Loucy (cell line): ENCODE measurements around the gene RWDD4.

Experiments used
- H2AFZ ChIP-seq: fragments of 200-600 bp; sonication (generic); 2 replicates; pipeline ENCODE4 v1.6.0; 2016; ENCODE audit warnings: antibody characterized with exemption, mild to moderate bottlenecking, low read length, moderate library complexity
- H3F3A ChIP-seq: fragments of 200-600 bp; 2 replicates; pipeline ENCODE4 v1.6.0; 2016; ENCODE audit warnings: antibody characterized with exemption, low read depth, mild to moderate bottlenecking
- H3K27me3 ChIP-seq: fragments of 200-600 bp; sonication (generic); 2 replicates; pipeline ENCODE4 v1.6.1; 2014; ENCODE audit warnings: low read length, mild to moderate bottlenecking; ENCODE audit not compliant: insufficient read depth, poor library complexity, severe bottlenecking
- H3K36me3 ChIP-seq: fragments of 200-600 bp; sonication (generic); 2 replicates; pipeline ENCODE4 v1.6.1; 2016; ENCODE audit warnings: low read length; ENCODE audit not compliant: insufficient read depth
- H3K4me1 ChIP-seq: fragments of 200-600 bp; sonication (generic); 2 replicates; pipeline ENCODE4 v1.5.1; 2014; ENCODE audit warnings: low read length, mild to moderate bottlenecking; ENCODE audit not compliant: insufficient read depth, poor library complexity, severe bottlenecking
- H3K4me2 ChIP-seq: fragments of 200-600 bp; sonication (generic); 2 replicates; pipeline ENCODE4 v1.6.0; 2014; ENCODE audit warnings: antibody characterized with exemption, low read length, low read depth, mild to moderate bottlenecking; ENCODE audit not compliant: poor library complexity, severe bottlenecking
- H3K4me3 ChIP-seq: fragments of 200-600 bp; sonication (generic); 2 replicates; pipeline ENCODE4 v1.5.1; 2014; ENCODE audit warnings: low read length, mild to moderate bottlenecking, mixed read lengths; ENCODE audit not compliant: poor library complexity, severe bottlenecking
- H3K79me2 ChIP-seq: fragments of 200-600 bp; sonication (generic); 2 replicates; pipeline ENCODE4 v1.6.1; 2014; ENCODE audit warnings: low read length; ENCODE audit not compliant: insufficient read depth
- H3K9ac ChIP-seq: fragments of 200-600 bp; sonication (generic); 2 replicates; pipeline ENCODE4 v1.6.0; 2014; ENCODE audit warnings: mild to moderate bottlenecking, low read depth, low read length, moderate library complexity; ENCODE audit not compliant: poor library complexity, severe bottlenecking
- H3K9me2 ChIP-seq: fragments of 200-600 bp; sonication (generic); replicated peaks from 2 replicates; pipeline ENCODE4 v1.6.1; 2016; ENCODE audit warnings: low read depth, low read length, mixed read lengths
- H3K9me3 ChIP-seq: fragments of 200-600 bp; sonication (generic); 2 replicates; pipeline ENCODE4 v1.6.1; 2014; ENCODE audit warnings: mild to moderate bottlenecking, antibody characterized with exemption, low read length, low read depth; ENCODE audit not compliant: insufficient read depth
- H4K20me1 ChIP-seq: fragments of 200-600 bp; sonication (generic); 2 replicates; pipeline ENCODE4 v1.6.0; 2014; ENCODE audit warnings: antibody characterized with exemption, low read length, mild to moderate bottlenecking; ENCODE audit not compliant: insufficient read depth, poor library complexity, severe bottlenecking
- CTCF ChIP-seq: fragments of 200-600 bp; sonication (generic); conservative IDR thresholded peaks from 2 replicates; pipeline ENCODE4 v1.5.1; 2014; ENCODE audit warnings: mild to moderate bottlenecking, antibody characterized with exemption, low read length
- EZH2phosphoT487 ChIP-seq: fragments of 200-600 bp; IDR thresholded peaks from 2 replicates; pipeline ENCODE4 v1.6.1; 2018; ENCODE audit warnings: antibody characterized with exemption, mild to moderate bottlenecking, moderate library complexity, borderline replicate concordance

RWDD4 gene

GRCh38 chr4:183612329-183613250 is 46.4 kb downstream of the RWDD4 start:
- H3K9me3 ChIP-seq = no peaks in the 10 kb centered on the region
- H3K4me3 ChIP-seq = no peak overlapping the region
- TF ChIP-seq CTCF = no peak
- TF ChIP-seq EZH2phosphoT487 = no peak
- no peak overlapping the region for H3K9ac ChIP-seq
- no peaks in the 10 kb centered on the region for H3F3A ChIP-seq
- H3K4me2 ChIP-seq = no peak overlapping the region
- H3K79me2 ChIP-seq = no peaks in the 10 kb centered on the region
- no peaks in the 10 kb centered on the region for H3K36me3 ChIP-seq
- H3K9me2 ChIP-seq = no peaks in the 10 kb centered on the region
- no peak overlapping the region for H2AFZ ChIP-seq
- no peaks in the 10 kb centered on the region for H3K27me3 ChIP-seq
- H4K20me1 ChIP-seq = no peaks in the 10 kb centered on the region
- no peaks in the 10 kb centered on the region for H3K4me1 ChIP-seq

GRCh38 chr4:183611210-183611830 is 47.7 kb downstream of the RWDD4 start:
- H3K9me2 ChIP-seq = no peaks in the 10 kb centered on the region
- no peaks in the 10 kb centered on the region for H3K4me1 ChIP-seq
- H3F3A ChIP-seq = no peaks in the 10 kb centered on the region
- H3K4me3 ChIP-seq = no peak overlapping the region
- no peaks in the 10 kb centered on the region for H3K36me3 ChIP-seq
- H3K4me2 ChIP-seq = no peak overlapping the region
- H3K9ac ChIP-seq = no peak overlapping the region
- H4K20me1 ChIP-seq = no peaks in the 10 kb centered on the region
- H3K9me3 ChIP-seq = no peaks in the 10 kb centered on the region
- no peaks in the 10 kb centered on the region for H3K27me3 ChIP-seq
- H2AFZ ChIP-seq = no peak overlapping the region
- TF ChIP-seq CTCF = no peak
- no peaks in the 10 kb centered on the region for H3K79me2 ChIP-seq

GRCh38 chr4:183610613-183611012 is 48.4 kb downstream of the RWDD4 start:
- H3K9me2 ChIP-seq = no peaks in the 10 kb centered on the region
- H3K9ac ChIP-seq = no peak overlapping the region
- H3K4me1 ChIP-seq = no peaks in the 10 kb centered on the region
- no peaks in the 10 kb centered on the region for H3K27me3 ChIP-seq
- no peak overlapping the region for H2AFZ ChIP-seq
- H4K20me1 ChIP-seq = no peaks in the 10 kb centered on the region
- no peaks in the 10 kb centered on the region for H3K36me3 ChIP-seq
- H3K4me2 ChIP-seq = no peak overlapping the region
- no peak overlapping the region for H3K4me3 ChIP-seq
- no peaks in the 10 kb centered on the region for H3K79me2 ChIP-seq
- TF ChIP-seq EZH2phosphoT487 (no peak), CTCF (no peak)
- no peaks in the 10 kb centered on the region for H3K9me3 ChIP-seq
- H3F3A ChIP-seq = no peaks in the 10 kb centered on the region
